ENCODE measurements around the gene ELAVL1.
A peak's percentile ranks its signal among the peaks of the same experiment; 100 is the strongest.
"Not testable (repeated sequence)": the region's sequence is repeated elsewhere in the genome, so short reads cannot be mapped to it uniquely, and the experiment has no call there.

ELAVL1 gene

DNA sequence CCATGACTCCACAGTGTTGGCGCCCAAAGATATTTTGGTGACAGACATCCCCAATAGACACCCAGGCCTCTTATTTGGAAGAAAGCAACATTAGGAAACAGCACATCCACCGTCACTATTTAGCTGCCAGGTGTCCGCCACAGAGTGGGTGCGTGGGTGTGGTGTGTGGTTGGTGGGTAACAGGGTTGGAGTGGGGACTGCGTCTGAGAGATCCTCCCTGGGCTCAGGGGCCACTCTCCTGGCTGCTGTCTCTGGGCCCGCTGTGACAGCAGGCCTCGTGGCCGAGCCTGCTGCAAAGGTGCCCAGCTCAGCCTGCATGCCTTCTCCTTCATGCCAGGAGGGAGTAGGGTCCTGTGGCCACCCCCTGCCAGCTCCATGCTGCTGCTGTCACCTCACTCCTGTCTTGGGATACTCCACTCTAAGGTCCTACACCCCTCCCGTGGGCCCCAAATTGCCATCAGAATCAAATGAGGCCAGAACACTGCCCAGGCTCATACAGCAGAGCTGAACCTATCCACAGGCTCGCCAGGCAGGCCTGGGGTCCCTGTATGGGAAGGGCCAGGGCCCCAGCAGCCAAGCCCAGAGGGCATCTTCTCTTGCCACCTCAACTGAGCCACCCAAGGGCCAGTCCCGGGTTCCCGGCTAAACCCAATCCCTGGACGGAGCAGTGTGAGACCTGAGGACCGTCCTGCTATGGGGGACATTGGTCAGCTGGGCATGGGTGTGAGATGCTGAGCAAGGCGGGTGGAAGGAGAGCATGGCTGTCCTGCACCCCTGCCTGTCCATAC, 37.2 kb downstream of the ELAVL1 start:
- DNase-seq: no peak

- DNase-seq: no peak
Measured at GRCh38 chr19:7965921-7966665, 39.3 kb downstream of the ELAVL1 start.

DNA sequence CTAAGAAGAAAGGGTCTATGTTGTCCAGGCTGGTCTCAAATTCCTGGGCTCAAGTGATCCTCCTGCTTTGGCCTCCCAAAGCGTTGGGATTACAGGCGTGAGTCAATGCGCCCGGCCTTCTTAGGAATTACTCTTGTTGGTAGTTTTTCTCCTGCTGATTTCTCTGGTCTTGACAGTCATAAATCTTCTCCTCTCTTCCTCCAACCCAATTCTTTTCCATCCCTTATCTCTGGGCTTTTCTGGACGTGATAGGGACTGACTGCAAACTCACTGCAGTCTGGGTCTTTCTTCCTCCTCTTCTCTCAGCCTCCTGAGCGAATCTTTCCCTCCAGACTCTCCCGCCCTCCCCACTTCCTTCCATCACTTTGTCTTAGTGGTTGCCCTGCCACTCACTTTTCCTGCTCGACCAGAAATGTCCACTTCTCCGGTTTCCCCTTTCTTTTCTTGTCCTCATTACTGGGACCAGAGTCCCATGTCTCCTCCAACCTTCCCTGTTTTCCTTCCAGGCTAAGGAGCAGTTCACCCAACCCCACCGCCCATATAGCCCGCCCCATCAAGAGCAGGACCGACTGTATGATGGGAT, 40.1 kb downstream of the ELAVL1 start:
- DNase-seq: no peak

- no peak for DNase-seq
Measured at GRCh38 chr19:7963566-7963965, 41.9 kb downstream of the ELAVL1 start.

GRCh38 chr19:7962644-7963268, 42.7 kb downstream of the ELAVL1 start:
- DNase-seq: no peak

DNA sequence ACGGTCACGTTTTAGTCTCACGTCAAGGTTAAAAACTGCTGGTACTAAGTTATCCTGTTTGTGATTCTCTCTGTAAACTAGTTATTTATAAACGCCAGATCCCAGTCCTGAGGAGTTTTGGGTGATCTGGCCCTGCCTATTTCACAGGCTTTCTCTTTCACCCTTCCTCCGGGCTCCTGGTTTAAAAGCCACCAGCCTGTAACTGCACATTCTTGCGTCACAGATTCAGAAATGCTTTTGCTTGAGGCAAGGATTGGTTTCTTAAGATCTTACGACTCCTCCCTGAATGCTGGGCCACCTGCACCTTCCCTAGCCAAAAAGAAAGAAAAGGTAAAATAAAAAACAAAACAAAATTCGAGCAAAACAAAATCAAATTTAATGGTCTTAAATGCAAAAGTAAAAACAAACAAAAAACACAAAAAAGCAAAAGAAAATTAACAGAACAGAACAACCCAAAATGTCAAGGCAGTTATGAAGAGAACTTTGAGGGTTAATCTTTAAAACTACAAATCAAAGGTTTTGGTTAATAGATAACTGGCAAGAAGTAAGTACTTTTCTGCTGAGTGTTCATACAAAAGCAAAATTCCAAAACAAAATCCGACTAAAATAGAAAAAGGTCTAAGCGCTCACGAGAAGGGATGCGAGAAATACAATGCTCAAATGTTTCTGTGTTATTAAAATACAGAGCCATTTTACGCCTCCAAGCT, 43.4 kb downstream of the ELAVL1 start:
- no peak for DNase-seq

GRCh38 chr19:7961082-7961481, 44.4 kb downstream of the ELAVL1 start:
- not testable (repeated sequence) for DNase-seq

- DNase-seq: no peak
Measured at GRCh38 chr19:7959211-7959610, 46.2 kb downstream of the ELAVL1 start.

DNA sequence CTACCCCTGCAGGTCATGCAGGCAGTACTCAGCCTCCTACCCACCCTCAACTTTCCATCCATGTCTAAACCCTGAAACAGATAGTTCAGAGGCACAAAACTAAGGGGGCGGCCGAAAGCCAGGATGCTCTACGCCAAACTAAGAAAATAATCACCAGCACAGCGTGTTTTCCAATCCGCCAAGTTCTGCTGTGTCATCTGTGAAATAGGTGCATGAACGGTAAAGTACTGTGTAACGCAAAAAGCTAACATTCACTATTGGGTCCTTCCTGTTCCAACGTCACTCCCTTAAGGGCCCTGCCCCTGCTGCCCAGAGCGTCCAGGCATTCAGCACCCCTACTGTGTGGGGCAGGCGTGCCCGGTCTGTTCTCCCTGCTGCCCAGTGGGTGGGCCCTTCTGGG, 49.7 kb downstream of the ELAVL1 start:
- DNase-seq: no peak

GRCh38 chr19:7953576-7953975, 51.9 kb downstream of the ELAVL1 start:
- DNase-seq: no peak

- DNase-seq: no peak
Measured at GRCh38 chr19:7953060-7953459, 52.4 kb downstream of the ELAVL1 start.

DNA sequence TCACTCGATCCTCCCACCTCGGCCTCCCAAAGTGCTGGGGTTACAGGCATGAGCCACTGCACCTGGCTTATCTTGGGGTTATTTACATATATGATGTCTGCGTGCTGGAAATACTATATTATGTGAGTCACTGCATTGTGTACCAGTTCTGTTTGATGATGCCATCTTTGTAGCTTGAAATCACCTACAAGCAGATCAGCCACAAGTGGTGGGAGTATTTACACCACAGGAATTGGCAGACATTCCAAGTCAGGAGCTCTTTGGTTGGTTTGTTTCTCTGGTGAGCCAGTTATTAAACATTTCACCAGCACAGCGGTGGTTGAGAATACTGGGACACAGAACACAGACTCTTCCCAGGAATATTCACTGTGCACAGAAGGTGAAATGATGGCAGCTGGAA, 57.5 kb downstream of the ELAVL1 start:
- DNase-seq: no peak

DNA sequence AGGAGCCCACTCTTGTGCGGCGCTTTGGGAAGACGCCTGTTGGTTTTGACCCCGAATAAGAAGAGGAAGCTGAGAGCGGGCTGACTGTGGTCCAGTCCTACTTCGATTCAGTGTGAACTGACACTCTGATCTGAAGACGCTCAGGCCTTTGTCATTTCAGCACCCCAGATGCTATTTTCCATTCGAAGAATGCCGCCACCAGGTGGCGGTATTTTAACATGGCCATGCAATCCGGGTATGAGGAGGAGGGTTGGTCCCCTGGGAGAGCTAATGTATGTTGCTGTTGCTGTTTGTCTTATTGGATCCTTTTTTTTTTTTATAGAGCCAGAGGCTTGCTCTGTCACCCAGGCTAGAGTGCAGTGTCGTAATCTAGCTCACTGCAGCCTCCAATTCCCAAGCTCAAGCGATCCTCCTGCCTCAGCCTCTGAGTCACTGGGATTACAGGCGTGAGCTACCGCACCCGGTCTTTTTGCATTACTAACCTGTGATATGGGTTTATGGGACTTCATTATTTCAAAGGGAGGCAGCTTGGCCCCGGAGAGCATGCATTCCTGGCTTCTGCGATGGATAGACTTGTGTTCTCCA, 61.2 kb downstream of the ELAVL1 start:
- peak; percentile 93 for DNase-seq

DNA sequence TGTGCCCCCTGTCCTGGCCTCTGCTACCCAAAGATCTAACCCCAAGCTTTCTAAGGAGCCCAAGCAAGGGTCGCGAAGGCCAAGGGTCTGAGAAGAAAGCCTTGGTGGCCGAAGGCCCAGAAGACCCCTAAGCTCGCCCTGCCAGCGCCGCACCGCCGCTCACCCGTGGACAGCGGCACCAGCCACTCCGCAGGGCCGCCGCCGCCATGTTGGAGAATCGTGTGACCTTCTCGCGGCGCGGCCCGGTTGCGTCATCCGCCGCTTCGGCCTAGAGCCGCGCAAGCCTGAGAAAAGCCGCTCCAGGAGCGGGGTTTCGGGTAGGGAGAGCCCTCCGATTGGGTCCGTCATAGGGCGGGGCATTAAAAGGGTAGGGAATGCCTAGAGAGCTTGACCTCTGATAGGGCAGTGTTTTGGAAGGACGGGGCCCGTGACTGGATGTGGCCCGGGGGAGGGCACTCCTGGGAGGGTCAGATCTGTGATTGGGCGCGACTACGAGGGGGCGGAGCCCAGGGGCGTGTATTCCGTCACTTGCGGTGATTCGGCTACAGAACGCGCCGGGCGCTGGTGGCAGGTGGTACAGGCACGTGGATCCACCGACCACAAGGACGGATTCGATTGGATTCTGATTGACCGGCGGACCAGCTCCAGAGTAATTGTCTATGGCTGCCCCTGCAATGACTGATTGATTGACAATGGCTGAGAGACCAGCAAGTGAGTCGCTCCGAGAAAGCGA, 61.8 kb downstream of the ELAVL1 start, which contains the start of gene TIMM44:
TSS of gene TIMM44 (minus strand) at position 223 of the 733 bp plus-strand sequence. CDS start at position 208, 15 bp downstream.
- DNase-seq: peak; percentile 100

GRCh38 chr19:7942981-7943443, 62.4 kb downstream of the ELAVL1 start:
- peak; percentile 16 for DNase-seq

- no peak for DNase-seq
Measured at GRCh38 chr19:7941895-7942596, 63.4 kb downstream of the ELAVL1 start.

- no peak for DNase-seq
Measured at GRCh38 chr19:7940841-7941240, 64.6 kb downstream of the ELAVL1 start.

- DNase-seq: no peak
Measured at GRCh38 chr19:7934766-7935165, 70.7 kb downstream of the ELAVL1 start.

DNA sequence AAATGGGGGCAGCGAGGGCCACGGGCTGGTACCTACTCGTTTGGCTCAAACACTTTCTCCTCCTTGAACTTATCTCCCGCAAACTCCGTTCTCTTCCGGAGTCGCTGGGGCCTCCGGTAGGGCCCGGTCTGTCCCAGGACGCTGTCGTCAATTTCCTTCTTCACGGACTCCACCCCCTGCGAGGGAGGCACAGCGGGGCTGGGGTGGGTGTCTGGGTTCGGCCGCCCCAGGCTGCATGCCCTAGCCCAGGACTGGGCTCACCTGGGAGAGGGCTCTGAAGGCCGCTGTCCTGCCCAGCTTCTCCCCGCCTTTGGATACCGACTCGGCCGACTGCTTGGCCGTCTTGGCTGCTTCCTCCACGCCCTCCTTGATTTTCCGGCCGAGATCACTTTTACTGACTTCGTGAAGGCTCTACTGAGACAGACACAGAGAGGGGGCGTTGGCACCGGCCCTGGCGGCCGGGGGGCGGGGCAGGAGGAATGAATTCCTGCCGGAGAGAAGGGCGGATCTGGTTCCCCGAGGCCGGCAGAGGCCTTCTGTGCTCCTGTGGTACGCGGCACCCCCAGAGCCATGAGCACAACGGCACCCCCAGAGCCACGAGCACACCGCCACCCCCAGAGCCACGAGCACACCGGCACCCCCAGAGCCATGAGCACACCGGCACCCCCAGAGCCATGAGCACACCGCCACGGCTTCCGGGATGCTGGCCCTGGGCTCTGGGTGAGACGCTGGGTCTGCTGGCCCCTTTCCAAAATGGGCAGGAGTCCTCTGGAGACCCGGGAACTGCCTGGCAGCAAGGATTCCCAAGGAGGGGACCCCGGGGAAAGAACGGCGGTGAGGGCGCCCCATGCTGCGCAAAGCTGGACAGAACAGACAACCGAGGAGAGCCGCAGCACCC, 71.4 kb downstream of the ELAVL1 start:
- DNase-seq: no peak

DNA sequence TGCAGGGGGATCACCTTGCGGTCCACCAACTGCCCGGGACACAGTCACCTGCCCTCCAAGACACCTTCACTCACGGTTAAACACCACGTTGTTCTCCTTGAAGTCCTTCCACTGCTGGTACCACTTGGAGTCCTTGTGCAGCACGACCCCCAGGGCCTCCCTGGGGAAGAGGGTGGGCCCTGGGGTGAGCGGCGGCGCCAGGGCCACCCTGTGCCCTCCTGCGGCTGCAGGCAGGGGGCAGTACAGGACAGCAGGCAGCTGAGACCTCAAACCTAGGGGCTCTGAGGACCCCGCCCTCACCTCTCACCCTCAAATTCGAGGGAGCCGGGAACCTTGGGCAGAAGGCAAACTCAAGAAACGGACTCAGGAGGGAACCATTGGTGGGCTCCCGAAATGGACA, 72.0 kb downstream of the ELAVL1 start:
- DNase-seq: no peak

Data from suppressor macrophage treated with lipopolysaccharide for 4 hours (primary cell).